Activated CD8-positive, alpha-beta memory T cell treated with anti-CD3 and anti-CD28 coated beads, Interleukin-2, amount 10 ng/mL, durations not matched to agents 7 days and 5 days (primary cell): ENCODE results near the gene BEND7. TPM values are rescaled to one million over a fixed set of nuclear protein-coding genes. Genes with fewer than 3 reads are reported as not detected.

ENCODE experiments used
- ATAC-seq: fragments of 150-1000 bp; cut with Tn5 transposase; one replicate; pipeline ENCODE4 v1.10.0; 2021; ENCODE audit warnings: moderate library complexity
- CTCF ChIA-PET: fragments of 350-600 bp; sonication (Branson Sonifier 250); formaldehyde crosslinking; loops from one replicate; lab custom pipeline; 2021; ENCODE audit warnings: antibody characterized with exemption; lab: Charles Lee
- DNase-seq: peaks from one replicate; pipeline ENCODE4 v3.0.0-alpha.2; 2020
- H3K27ac Mint-ChIP-seq: one replicate; pipeline ENCODE4 v1.8.0; 2021; ENCODE audit warnings: mild to moderate bottlenecking, mixed read lengths
- H3K27me3 Mint-ChIP-seq: one replicate; pipeline ENCODE4 v1.8.0; 2021; ENCODE audit warnings: mixed read lengths
- H3K36me3 Mint-ChIP-seq: one replicate; pipeline ENCODE4 v1.8.0; 2021; ENCODE audit warnings: mild to moderate bottlenecking, mixed read lengths
- H3K4me1 Mint-ChIP-seq: one replicate; pipeline ENCODE4 v1.8.0; 2021; ENCODE audit warnings: mixed read lengths
- H3K4me3 Mint-ChIP-seq: one replicate; pipeline ENCODE4 v1.8.0; 2021; ENCODE audit warnings: mild to moderate bottlenecking, moderate library complexity, mixed read lengths
- H3K9me3 Mint-ChIP-seq: one replicate; pipeline ENCODE4 v1.8.0; 2022; ENCODE audit warnings: low read depth, mixed read lengths
- total RNA-seq, 2 experiments: library from RNA; stranded (reverse); gene quantifications; one replicate each; pipeline ENCODE4 v1.2.3, GENCODE V29; 2021

The BEND7 gene
- total RNA-seq, 2 experiments from 2014 or later, result not detected

GRCh38 chr10:13536674-13537366 lies 8.0 kb upstream of the BEND7 start:
- ATAC-seq (peak; percentile 30), DNase-seq (peak; percentile 51)
- H3K9me3 Mint-ChIP-seq, result no peaks in the 10 kb centered on the region
- H3K4me1 Mint-ChIP-seq, result no peaks in the 10 kb centered on the region
- CTCF ChIA-PET, result interaction anchor here (1.0 to 1.5 kb wide), 4 partner anchors 11 to 165 kb away, joined by 3 to 5 read pairs (median 4); no protein-coding TSS in a partner anchor
- H3K4me3 Mint-ChIP-seq, result no peak overlapping the region
- no peak overlapping the region for H3K27ac Mint-ChIP-seq
- peaks cover 47% of the 10 kb centered on the region for H3K27me3 Mint-ChIP-seq
- H3K36me3 Mint-ChIP-seq, result no peaks in the 10 kb centered on the region

DNA sequence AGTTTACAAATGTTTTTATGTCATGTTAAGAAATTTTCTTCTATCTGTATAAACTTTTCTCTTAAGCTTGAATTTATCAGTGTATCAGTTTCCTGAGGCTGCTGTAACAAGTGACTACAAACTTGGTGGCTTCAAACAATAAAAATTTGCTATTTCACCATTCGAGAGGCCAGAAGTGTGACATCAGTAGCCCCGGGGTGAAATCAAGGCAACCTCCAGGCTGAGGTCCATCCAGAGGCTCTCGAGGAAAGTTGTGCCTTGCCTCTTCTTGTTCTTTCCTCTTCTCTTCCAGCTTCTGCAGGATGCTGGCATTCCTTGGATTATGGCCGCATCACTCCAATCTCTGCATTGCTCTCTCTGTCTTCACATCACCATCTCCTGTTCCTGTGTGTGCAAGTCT lies 6.5 kb upstream of the BEND7 start:
- H3K36me3 Mint-ChIP-seq, result no peaks in the 10 kb centered on the region
- CTCF ChIA-PET, result no interaction called here
- H3K27me3 Mint-ChIP-seq, result peaks cover 50% of the 10 kb centered on the region
- H3K4me3 Mint-ChIP-seq, result no peak overlapping the region
- DNase-seq (no peak), ATAC-seq (no peak)
- no peaks in the 10 kb centered on the region for H3K9me3 Mint-ChIP-seq
- no peak overlapping the region for H3K27ac Mint-ChIP-seq
- H3K4me1 Mint-ChIP-seq, result no peaks in the 10 kb centered on the region

DNA sequence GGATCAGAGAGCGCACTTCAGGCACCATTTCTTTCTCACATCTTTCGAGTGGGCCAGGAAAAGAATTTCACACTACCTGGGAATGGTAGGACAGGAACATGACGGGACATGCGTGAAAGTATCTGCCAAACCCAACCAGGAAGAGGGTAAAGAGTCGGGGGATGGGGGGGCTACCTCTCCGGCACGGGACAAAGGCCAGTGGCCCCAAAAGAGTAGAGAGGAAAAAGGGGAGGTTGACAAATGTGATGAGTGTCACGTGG lies 830 bp upstream of the BEND7 start:
- Mint-ChIP-seq H3K27me3 (peaks cover 65% of the 10 kb centered on the region), H3K9me3 (no peaks in the 10 kb centered on the region), H3K36me3 (no peaks in the 10 kb centered on the region), H3K4me3 (no peak overlapping the region), H3K27ac (no peak overlapping the region), H3K4me1 (peaks cover 3% of the 10 kb centered on the region)
- no peak for DNase-seq
- no peak for ATAC-seq
- CTCF ChIA-PET, result no interaction called here

- DNase-seq (no peak), ATAC-seq (peak; percentile 23)
- CTCF ChIA-PET, result no interaction called here
- Mint-ChIP-seq H3K27me3 (peaks cover 67% of the 10 kb centered on the region), H3K36me3 (no peaks in the 10 kb centered on the region), H3K27ac (no peak overlapping the region), H3K9me3 (no peaks in the 10 kb centered on the region), H3K4me3 (peak overlapping the region; percentile 24), H3K4me1 (peaks cover 3% of the 10 kb centered on the region)
Observed at GRCh38 chr10:13528123-13528874, 515 bp downstream of the BEND7 start.

DNA sequence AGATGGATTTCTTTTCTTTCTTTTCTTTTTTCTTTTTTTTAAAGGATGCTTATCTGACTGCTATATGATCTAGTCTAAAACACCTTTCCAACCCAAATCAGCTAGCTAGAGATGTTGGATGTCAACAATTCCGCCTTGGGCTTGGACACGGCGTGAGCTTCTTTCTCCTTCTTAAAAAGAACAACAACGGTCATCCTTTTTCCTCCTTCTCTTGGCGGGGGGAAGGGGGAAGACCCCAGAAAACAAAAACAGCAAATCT lies 1.0 kb downstream of the BEND7 start:
- peaks cover 3% of the 10 kb centered on the region for H3K4me1 Mint-ChIP-seq
- no peak for ATAC-seq
- DNase-seq, result no peak
- H3K27ac Mint-ChIP-seq, result no peak overlapping the region
- CTCF ChIA-PET, result no interaction called here
- peaks cover 72% of the 10 kb centered on the region for H3K27me3 Mint-ChIP-seq
- H3K9me3 Mint-ChIP-seq, result no peaks in the 10 kb centered on the region
- no peaks in the 10 kb centered on the region for H3K36me3 Mint-ChIP-seq
- H3K4me3 Mint-ChIP-seq, result peak overlapping the region; percentile 24

- H3K27me3 Mint-ChIP-seq, result peaks cover 74% of the 10 kb centered on the region
- DNase-seq (no peak), ATAC-seq (no peak)
- no peaks in the 10 kb centered on the region for H3K36me3 Mint-ChIP-seq
- H3K4me3 Mint-ChIP-seq, result no peak overlapping the region
- no peak overlapping the region for H3K27ac Mint-ChIP-seq
- peaks cover 3% of the 10 kb centered on the region for H3K4me1 Mint-ChIP-seq
- no peaks in the 10 kb centered on the region for H3K9me3 Mint-ChIP-seq
- CTCF ChIA-PET, result no interaction called here
Observed at GRCh38 chr10:13526948-13527863, 1.6 kb downstream of the BEND7 start.

- no peaks in the 10 kb centered on the region for H3K36me3 Mint-ChIP-seq
- H3K9me3 Mint-ChIP-seq, result no peaks in the 10 kb centered on the region
- CTCF ChIA-PET, result interaction anchor here (1.0 kb wide), 1 partner anchor 12 kb away, joined by 3 read pairs; no protein-coding TSS in a partner anchor
- ATAC-seq (no peak), DNase-seq (no peak)
- no peak overlapping the region for H3K27ac Mint-ChIP-seq
- H3K27me3 Mint-ChIP-seq, result peaks cover 70% of the 10 kb centered on the region
- peaks cover 3% of the 10 kb centered on the region for H3K4me1 Mint-ChIP-seq
- no peak overlapping the region for H3K4me3 Mint-ChIP-seq
Observed at GRCh38 chr10:13525663-13526062, 3.2 kb downstream of the BEND7 start.

DNA sequence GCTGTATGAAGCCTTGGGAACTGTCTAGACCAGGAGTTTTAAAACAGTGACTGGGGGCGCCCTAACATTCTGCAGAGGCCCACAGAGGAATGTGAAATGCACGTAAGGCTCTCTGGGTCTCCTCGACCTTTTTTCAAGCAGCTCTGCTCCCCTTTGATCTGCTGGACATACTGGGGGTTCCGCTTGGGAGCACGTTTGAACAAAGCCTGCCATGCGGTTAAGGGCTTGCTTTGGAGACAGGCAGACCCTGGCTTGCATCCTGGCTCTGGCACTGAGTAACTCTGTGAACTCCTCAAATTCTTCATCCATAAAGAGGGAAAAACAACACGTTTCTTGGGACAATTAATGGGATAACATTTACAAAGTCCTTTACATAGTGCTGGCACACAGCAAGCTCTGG lies 7.8 kb downstream of the BEND7 start:
- no peak for DNase-seq
- no peak overlapping the region for H3K4me3 Mint-ChIP-seq
- no peaks in the 10 kb centered on the region for H3K4me1 Mint-ChIP-seq
- no peak overlapping the region for H3K27ac Mint-ChIP-seq
- H3K9me3 Mint-ChIP-seq, result no peaks in the 10 kb centered on the region
- H3K27me3 Mint-ChIP-seq, result peaks cover 45% of the 10 kb centered on the region
- H3K36me3 Mint-ChIP-seq, result no peaks in the 10 kb centered on the region
- no peak for ATAC-seq
- CTCF ChIA-PET, result no interaction called here

DNA sequence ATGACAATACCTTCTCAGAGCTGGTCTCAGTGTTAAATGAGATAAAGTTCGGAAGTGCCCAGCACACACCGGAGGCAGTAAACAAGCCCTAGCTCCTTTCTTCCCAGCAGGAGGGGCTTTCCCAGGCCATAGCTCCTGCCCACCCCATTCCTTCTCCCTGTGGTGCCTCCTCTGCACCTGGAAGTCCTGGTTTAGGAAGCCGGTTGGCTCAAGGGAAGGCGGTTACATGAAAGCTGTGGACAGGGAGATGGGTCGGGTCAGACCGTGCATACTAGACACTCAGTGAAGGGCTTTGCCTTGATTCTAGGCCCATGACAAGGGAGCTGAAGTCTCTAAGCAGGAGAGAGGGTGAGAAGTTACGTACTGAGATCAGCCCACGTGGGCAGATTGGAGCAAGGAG lies 8.6 kb downstream of the BEND7 start:
- no peaks in the 10 kb centered on the region for H3K4me1 Mint-ChIP-seq
- H3K9me3 Mint-ChIP-seq, result no peaks in the 10 kb centered on the region
- no peak overlapping the region for H3K4me3 Mint-ChIP-seq
- CTCF ChIA-PET, result interaction anchor here (1.2 kb wide), 1 partner anchor 81 kb away, joined by 3 read pairs; no protein-coding TSS in a partner anchor
- H3K27ac Mint-ChIP-seq, result no peak overlapping the region
- peaks cover 37% of the 10 kb centered on the region for H3K27me3 Mint-ChIP-seq
- DNase-seq, result no peak
- ATAC-seq, result no peak
- H3K36me3 Mint-ChIP-seq, result no peaks in the 10 kb centered on the region

- peaks cover 22% of the 10 kb centered on the region for H3K27me3 Mint-ChIP-seq
- ATAC-seq (no peak), DNase-seq (no peak)
- CTCF ChIA-PET, result no interaction called here
- H3K4me1 Mint-ChIP-seq, result no peaks in the 10 kb centered on the region
- no peak overlapping the region for H3K4me3 Mint-ChIP-seq
- no peaks in the 10 kb centered on the region for H3K36me3 Mint-ChIP-seq
- H3K9me3 Mint-ChIP-seq, result no peaks in the 10 kb centered on the region
- no peak overlapping the region for H3K27ac Mint-ChIP-seq
Observed at GRCh38 chr10:13518076-13518692, 10.6 kb downstream of the BEND7 start.

GRCh38 chr10:13517675-13518074 lies 11.1 kb downstream of the BEND7 start:
- no peaks in the 10 kb centered on the region for H3K4me1 Mint-ChIP-seq
- no peak overlapping the region for H3K27ac Mint-ChIP-seq
- ATAC-seq, result no peak
- DNase-seq, result no peak
- H3K27me3 Mint-ChIP-seq, result peaks cover 17% of the 10 kb centered on the region
- H3K36me3 Mint-ChIP-seq, result no peaks in the 10 kb centered on the region
- no peak overlapping the region for H3K4me3 Mint-ChIP-seq
- no peaks in the 10 kb centered on the region for H3K9me3 Mint-ChIP-seq
- CTCF ChIA-PET, result no interaction called here

GRCh38 chr10:13516176-13516575 lies 12.6 kb downstream of the BEND7 start:
- DNase-seq (no peak), ATAC-seq (no peak)
- no peaks in the 10 kb centered on the region for H3K4me1 Mint-ChIP-seq
- H3K27ac Mint-ChIP-seq, result no peak overlapping the region
- no peaks in the 10 kb centered on the region for H3K36me3 Mint-ChIP-seq
- CTCF ChIA-PET, result no interaction called here
- no peaks in the 10 kb centered on the region for H3K9me3 Mint-ChIP-seq
- peaks cover 9% of the 10 kb centered on the region for H3K27me3 Mint-ChIP-seq
- no peak overlapping the region for H3K4me3 Mint-ChIP-seq

GRCh38 chr10:13515467-13515866 lies 13.3 kb downstream of the BEND7 start:
- no peak for ATAC-seq
- no peaks in the 10 kb centered on the region for H3K36me3 Mint-ChIP-seq
- DNase-seq, result no peak
- no peak overlapping the region for H3K27ac Mint-ChIP-seq
- H3K27me3 Mint-ChIP-seq, result peaks cover 7% of the 10 kb centered on the region
- no peak overlapping the region for H3K4me3 Mint-ChIP-seq
- no peaks in the 10 kb centered on the region for H3K9me3 Mint-ChIP-seq
- CTCF ChIA-PET, result no interaction called here
- no peaks in the 10 kb centered on the region for H3K4me1 Mint-ChIP-seq
